H9 (cell line): Measurements from ENCODE around the gene BTBD19. TPM values are rescaled to one million over a fixed set of nuclear protein-coding genes. Genes with fewer than 3 reads are reported as not detected.

Experiments
- DNase-seq: peaks from one replicate; pipeline ENCODE4 v3.0.0-alpha.2; 2017
- H2AFZ ChIP-seq: one replicate; pipeline ENCODE4 v1.6.1; 2013; ENCODE audit warnings: mild to moderate bottlenecking, low read length, control low read depth, moderate library complexity
- H2AK5ac ChIP-seq: 2 replicates; pipeline ENCODE4 v1.6.1; 2013; ENCODE audit warnings: low read length, control low read depth, mixed read lengths; ENCODE audit not compliant: insufficient read length
- H2BK120ac ChIP-seq: one replicate; pipeline ENCODE4 v1.6.1; 2013; ENCODE audit warnings: low read depth, mild to moderate bottlenecking, low read length, control low read depth, inconsistent platforms; ENCODE audit not compliant: poor library complexity, severe bottlenecking
- H2BK12ac ChIP-seq: 2 replicates; pipeline ENCODE4 v1.6.1; 2013; ENCODE audit warnings: low read length, control low read depth, mixed read lengths, low read depth; ENCODE audit not compliant: insufficient read length
- H2BK15ac ChIP-seq: 2 replicates; pipeline ENCODE4 v1.6.1; 2013; ENCODE audit warnings: low read depth, low read length, control low read depth
- H2BK20ac ChIP-seq: one replicate; pipeline ENCODE4 v1.6.1; 2013; ENCODE audit warnings: low read depth, mild to moderate bottlenecking, low read length, control low read depth, inconsistent platforms; ENCODE audit not compliant: poor library complexity, severe bottlenecking
- H2BK5ac ChIP-seq: 2 replicates; pipeline ENCODE4 v1.6.1; 2013; ENCODE audit warnings: low read length, control low read depth, mixed read lengths; ENCODE audit not compliant: insufficient read length
- H3K14ac ChIP-seq: 2 replicates; pipeline ENCODE4 v1.6.1; 2013; ENCODE audit warnings: low read length, control low read depth; ENCODE audit not compliant: insufficient read depth
- H3K18ac ChIP-seq: 2 replicates; pipeline ENCODE4 v1.6.1; 2013; ENCODE audit warnings: low read depth, mild to moderate bottlenecking, mixed read lengths, low read length, control low read depth; ENCODE audit not compliant: insufficient read length
- H3K23ac ChIP-seq: 2 replicates; pipeline ENCODE4 v1.6.1; 2013; ENCODE audit warnings: low read length, control low read depth, mixed read lengths, low read depth; ENCODE audit not compliant: insufficient read length
- H3K23me2 ChIP-seq: 2 replicates; pipeline ENCODE4 v1.6.1; 2013; ENCODE audit warnings: low read depth, mild to moderate bottlenecking, mixed read lengths, low read length, control low read depth; ENCODE audit not compliant: insufficient read length, poor library complexity, severe bottlenecking
- H3K27ac ChIP-seq: 2 replicates; pipeline ENCODE4 v1.5.1; 2013; ENCODE audit warnings: low read length, control low read depth, mixed read lengths, low read depth; ENCODE audit not compliant: insufficient read length
- H3K27me3 ChIP-seq: 2 replicates; pipeline ENCODE4 v1.6.1; 2013; ENCODE audit warnings: low read length, control low read depth, inconsistent platforms; ENCODE audit not compliant: insufficient read depth
- H3K4ac ChIP-seq: 2 replicates; pipeline ENCODE4 v1.6.1; 2013; ENCODE audit warnings: low read depth, mild to moderate bottlenecking, control low read depth, inconsistent platforms, low read length, moderate library complexity
- H3K4me1 ChIP-seq: 2 replicates; pipeline ENCODE4 v1.6.1; 2013; ENCODE audit warnings: low read length, control low read depth, inconsistent platforms; ENCODE audit not compliant: insufficient read depth
- H3K4me2 ChIP-seq: 2 replicates; pipeline ENCODE4 v1.6.1; 2013; ENCODE audit warnings: low read length, control low read depth, mixed read lengths; ENCODE audit not compliant: insufficient read length, insufficient read depth
- H3K56ac ChIP-seq: 2 replicates; pipeline ENCODE4 v1.6.1; 2013; ENCODE audit warnings: low read depth, mild to moderate bottlenecking, mixed read lengths, low read length, control low read depth; ENCODE audit not compliant: insufficient read length
- H3K79me1 ChIP-seq: 2 replicates; pipeline ENCODE4 v1.6.1; 2013; ENCODE audit warnings: low read depth, mild to moderate bottlenecking, moderate library complexity, low read length, control low read depth, inconsistent platforms; ENCODE audit not compliant: insufficient read depth, poor library complexity, severe bottlenecking
- H3K79me2 ChIP-seq: 2 replicates; pipeline ENCODE4 v1.6.1; 2013; ENCODE audit warnings: low read length, control low read depth, inconsistent platforms; ENCODE audit not compliant: insufficient read depth
- H3K9ac ChIP-seq: 2 replicates; pipeline ENCODE4 v1.6.1; 2013; ENCODE audit warnings: low read length, control low read depth, mixed read lengths; ENCODE audit not compliant: insufficient read length; ENCODE audit errors: extremely low read depth
- H3K9me3 ChIP-seq: one replicate; pipeline ENCODE4 v1.6.1; 2013; ENCODE audit warnings: low read depth, low read length, inconsistent platforms; ENCODE audit not compliant: control insufficient read depth
- H3T11ph ChIP-seq: one replicate; pipeline ENCODE4 v1.6.1; 2013; ENCODE audit warnings: mild to moderate bottlenecking, low read length, control low read depth, inconsistent platforms
- H4K20me1 ChIP-seq: one replicate; pipeline ENCODE4 v1.6.1; 2013; ENCODE audit not compliant: control insufficient read depth, insufficient read length, insufficient read depth
- H4K5ac ChIP-seq: 2 replicates; pipeline ENCODE4 v1.6.1; 2013; ENCODE audit warnings: low read depth, mild to moderate bottlenecking, mixed read lengths, low read length, control low read depth; ENCODE audit not compliant: insufficient read length
- H4K8ac ChIP-seq: replicated peaks from 2 replicates; pipeline ENCODE4 v1.6.1; 2013; ENCODE audit warnings: low read length, control low read depth, mixed read lengths, low read depth; ENCODE audit not compliant: insufficient read length
- H4K91ac ChIP-seq: 2 replicates; pipeline ENCODE4 v1.6.1; 2013; ENCODE audit warnings: low read depth, mild to moderate bottlenecking, moderate library complexity, mixed read lengths, low read length, control low read depth; ENCODE audit not compliant: insufficient read length
- H3K27ac Mint-ChIP-seq, 3 experiments: 2 replicates in 2 of 3; 3 replicates in 1 of 3; pipeline ENCODE4 v1.8.0; 2020 to 2021; ENCODE audit warnings: mixed read lengths in 3 of 3, mild to moderate bottlenecking in 1 of 3, moderate library complexity in 1 of 3
- H3K27me3 Mint-ChIP-seq: 2 replicates; pipeline ENCODE4 v1.8.0; 2021; ENCODE audit warnings: low read depth, mild to moderate bottlenecking, moderate library complexity, mixed read lengths
- H3K36me3 Mint-ChIP-seq, 3 experiments: 2 replicates in 2 of 3; 3 replicates in 1 of 3; pipeline ENCODE4 v1.8.0; 2020 to 2021; ENCODE audit warnings: low read depth in 3 of 3, mixed read lengths in 3 of 3; ENCODE audit not compliant: insufficient read depth in 1 of 3
- H3K4me1 Mint-ChIP-seq, 2 experiments: 2 replicates each; pipeline ENCODE4 v1.8.0; 2020; ENCODE audit warnings: mixed read lengths in 2 of 2
- H3K4me3 Mint-ChIP-seq, 2 experiments: 2 replicates in 1 of 2; 3 replicates in 1 of 2; pipeline ENCODE4 v1.8.0; 2020 to 2021; ENCODE audit warnings: mild to moderate bottlenecking in 2 of 2, mixed read lengths in 2 of 2, moderate library complexity in 1 of 2
- H3K9me3 Mint-ChIP-seq, 2 experiments: 2 replicates in 1 of 2; 3 replicates in 1 of 2; pipeline ENCODE4 v1.8.0; 2020; ENCODE audit warnings: mild to moderate bottlenecking in 2 of 2, mixed read lengths in 2 of 2, moderate library complexity in 1 of 2
- CTCF ChIP-seq: fragments of 200-600 bp; sonication (generic); conservative IDR thresholded peaks from 3 replicates; pipeline ENCODE4 v1.8.0; 2021; ENCODE audit warnings: antibody characterized with exemption, mild to moderate bottlenecking
- WGBS: extraction: QIAGEN DNeasy Blood & Tissue Kit; methylation state at CpG from one replicate; pipeline ENCODE4 v1.1.7; 2013; ENCODE audit warnings: missing lambda C conversion rate, low lambda C conversion rate, mixed read lengths; ENCODE audit not compliant: insufficient read length; ENCODE audit errors: extremely low coverage; 5-methylcytosine and 5-hydroxymethylcytosine counted together
- total RNA-seq: library from RNA; stranded (reverse); gene quantifications from 2 replicates; pipeline ENCODE4 v1.2.1, GENCODE V29; 2021

The BTBD19 gene
- total RNA-seq, 1 experiment from 2014 or later = 1.9 TPM

GRCh38 chr1:44806704-44807363 lies 1.5 kb upstream of the BTBD19 start, which contains the start of gene DYNLT4:
Gene DYNLT4, minus strand, starts transcription at chr1:44807351. Its CDS starts 683 bp downstream, at chr1:44806668.
- Histone ChIP-seq H2AK5ac (peak within 1 kb of the TSS; percentile 7), H2BK120ac (peak within 1 kb of the TSS; percentile 82), H3K23ac (no peak within 1 kb of the TSS), H3K4me1 (peaks cover 10% of the 10 kb centered on the region; the same call in 1 of the 2 replicates), H2BK12ac (peak within 1 kb of the TSS; percentile 78), H3K14ac (peak within 1 kb of the TSS; percentile 89), H2BK15ac (no peak within 1 kb of the TSS), H2BK20ac (no peak within 1 kb of the TSS), H3T11ph (peak within 1 kb of the TSS; percentile 78), H3K79me2 (no peaks in the 10 kb centered on the region), H3K23me2 (peaks cover 3% of the 10 kb centered on the region), H4K5ac (peak within 1 kb of the TSS; percentile 35), H3K18ac (peak within 1 kb of the TSS; percentile 92), H4K8ac (peak within 1 kb of the TSS; percentile 17), H3K4ac (peak within 1 kb of the TSS; percentile 86), H4K91ac (peak within 1 kb of the TSS; percentile 96), H3K9me3 (no peaks in the 10 kb centered on the region), H3K79me1 (no peaks in the 10 kb centered on the region), H3K9ac (peak within 1 kb of the TSS; percentile 51), H3K27me3 (no peaks in the 10 kb centered on the region), H3K4me2 (peak within 1 kb of the TSS; percentile 29), H3K27ac (peak within 1 kb of the TSS; percentile 85), H4K20me1 (no peaks in the 10 kb centered on the region), H2BK5ac (peak within 1 kb of the TSS; percentile 47), H2AFZ (no peak within 1 kb of the TSS), H3K56ac (no peak within 1 kb of the TSS)
- Mint-ChIP-seq H3K9me3 (no peaks in the 10 kb centered on the region), H3K4me1 (peaks cover 35 to 36% of the 10 kb centered on the region in 2 experiments), H3K27ac (peak within 1 kb of the TSS; percentile 95 to 100 (median 96)), H3K4me3 (peak within 1 kb of the TSS; percentile 21 to 58; a peak in 4 of 5 replicates), H3K36me3 (peaks cover 3 to 40% (median 26%) of the 10 kb centered on the region in 3 experiments), H3K27me3 (no peaks in the 10 kb centered on the region; the same call in 1 of the 2 replicates)
- no CpG with 5 or more reads among the region's 7 CpGs for WGBS
- no peak for DNase-seq
- TF ChIP-seq CTCF = no peak
